ENCODE data around the gene SOBP.
"Not testable (repeated sequence)": the region's sequence is repeated elsewhere in the genome, so short reads cannot be mapped to it uniquely, and the experiment has no call there.

SOBP gene

DNA sequence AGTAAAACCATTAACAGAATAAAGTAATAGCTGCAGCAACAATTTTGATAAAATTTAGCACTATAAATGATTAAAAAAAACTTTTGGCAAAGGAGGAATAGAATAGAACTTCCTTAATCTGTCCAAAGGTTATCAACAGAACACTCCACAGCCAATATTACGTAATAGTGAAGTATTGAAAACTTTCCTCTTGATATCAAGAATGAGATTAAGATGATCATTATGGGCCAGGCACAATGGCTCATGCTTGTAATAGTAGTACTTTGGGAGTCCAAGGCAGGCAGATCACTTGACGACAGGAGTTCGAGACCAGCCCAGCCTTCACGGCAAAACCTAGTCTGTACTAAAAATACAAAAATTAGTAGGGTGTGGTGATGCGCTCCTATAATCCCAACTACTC, 26.0 kb downstream of the SOBP start:
- H3K36me3 ChIP-seq = peaks cover 15% of the 10 kb centered on the region

DNA sequence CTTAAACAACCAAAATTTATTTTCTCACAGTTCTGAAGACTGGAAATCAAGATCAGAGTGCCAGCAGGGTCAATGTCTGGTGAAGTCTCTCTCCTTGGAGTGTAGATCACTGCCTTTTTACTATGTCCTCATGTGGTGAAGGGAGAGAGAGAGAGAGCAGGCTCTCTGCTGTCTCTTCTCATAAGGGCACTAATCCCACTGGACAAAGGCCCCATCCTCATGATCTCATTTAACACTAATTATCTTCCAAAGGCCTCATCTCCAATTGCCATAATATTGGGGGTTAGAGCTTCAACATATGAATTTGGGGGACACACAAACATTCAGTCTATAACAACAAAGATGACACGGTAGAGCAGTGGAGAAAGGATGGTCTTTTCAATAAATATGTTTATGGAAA, 27.4 kb downstream of the SOBP start:
- Histone ChIP-seq H3K27me3 (no peaks in the 10 kb centered on the region), H3K36me3 (peaks cover 13% of the 10 kb centered on the region), H3K9me3 (no peaks in the 10 kb centered on the region; the same call in 1 of the 2 replicates), H3K4me3 (ENCODE audit: low read depth, low read length) (no peak overlapping the region), H3K4me1 (no peaks in the 10 kb centered on the region)
- TF ChIP-seq, protein P1, sequence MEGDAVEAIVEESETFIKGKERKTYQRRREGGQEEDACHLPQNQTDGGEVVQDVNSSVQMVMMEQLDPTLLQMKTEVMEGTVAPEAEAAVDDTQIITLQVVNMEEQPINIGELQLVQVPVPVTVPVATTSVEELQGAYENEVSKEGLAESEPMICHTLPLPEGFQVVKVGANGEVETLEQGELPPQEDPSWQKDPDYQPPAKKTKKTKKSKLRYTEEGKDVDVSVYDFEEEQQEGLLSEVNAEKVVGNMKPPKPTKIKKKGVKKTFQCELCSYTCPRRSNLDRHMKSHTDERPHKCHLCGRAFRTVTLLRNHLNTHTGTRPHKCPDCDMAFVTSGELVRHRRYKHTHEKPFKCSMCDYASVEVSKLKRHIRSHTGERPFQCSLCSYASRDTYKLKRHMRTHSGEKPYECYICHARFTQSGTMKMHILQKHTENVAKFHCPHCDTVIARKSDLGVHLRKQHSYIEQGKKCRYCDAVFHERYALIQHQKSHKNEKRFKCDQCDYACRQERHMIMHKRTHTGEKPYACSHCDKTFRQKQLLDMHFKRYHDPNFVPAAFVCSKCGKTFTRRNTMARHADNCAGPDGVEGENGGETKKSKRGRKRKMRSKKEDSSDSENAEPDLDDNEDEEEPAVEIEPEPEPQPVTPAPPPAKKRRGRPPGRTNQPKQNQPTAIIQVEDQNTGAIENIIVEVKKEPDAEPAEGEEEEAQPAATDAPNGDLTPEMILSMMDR (IDR thresholded peaks at IDR 0.05; ENCODE audit: low read depth, low read length) = no peak
- DNase-seq = no peak

More for the DNA sequence above, 26.0 kb downstream of the SOBP start:
- no peaks in the 10 kb centered on the region for H3K27me3 ChIP-seq
- H3K4me3 ChIP-seq (ENCODE audit: low read depth, low read length) = no peak overlapping the region
- H3K9me3 ChIP-seq = no peaks in the 10 kb centered on the region; the same call in 1 of the 2 replicates
- peaks cover 4% of the 10 kb centered on the region; the same call in 1 of the 2 replicates for H3K4me1 ChIP-seq
- TF ChIP-seq, protein P1 (IDR thresholded peaks at IDR 0.05; ENCODE audit: low read depth, low read length) = no peak
- no peak for DNase-seq

DNA sequence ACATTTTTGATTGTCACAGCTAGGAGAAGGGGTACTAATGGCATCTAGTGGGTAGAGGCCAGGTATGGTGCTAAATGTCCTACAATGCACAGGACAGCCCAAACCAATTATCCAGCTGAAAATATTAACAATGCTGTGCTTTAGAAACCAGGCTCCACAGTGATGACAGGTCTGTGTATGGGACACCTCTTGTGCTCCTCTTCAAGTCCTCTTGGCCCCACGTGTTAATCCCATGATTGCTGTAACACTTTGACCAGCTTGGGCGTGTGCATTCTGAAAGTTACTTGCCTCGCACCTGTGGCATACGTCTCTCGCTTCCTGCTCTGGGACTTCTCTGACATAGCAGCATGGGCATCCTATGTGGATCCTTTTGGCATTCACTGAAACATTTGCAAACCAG, 29.3 kb downstream of the SOBP start:
- not testable (repeated sequence) for H3K9me3 ChIP-seq; DNase-seq; H3K4me1 ChIP-seq; H3K27me3 ChIP-seq; H3K4me3 ChIP-seq (ENCODE audit: low read depth, low read length)
- peaks cover 10% of the 10 kb centered on the region for H3K36me3 ChIP-seq

DNA sequence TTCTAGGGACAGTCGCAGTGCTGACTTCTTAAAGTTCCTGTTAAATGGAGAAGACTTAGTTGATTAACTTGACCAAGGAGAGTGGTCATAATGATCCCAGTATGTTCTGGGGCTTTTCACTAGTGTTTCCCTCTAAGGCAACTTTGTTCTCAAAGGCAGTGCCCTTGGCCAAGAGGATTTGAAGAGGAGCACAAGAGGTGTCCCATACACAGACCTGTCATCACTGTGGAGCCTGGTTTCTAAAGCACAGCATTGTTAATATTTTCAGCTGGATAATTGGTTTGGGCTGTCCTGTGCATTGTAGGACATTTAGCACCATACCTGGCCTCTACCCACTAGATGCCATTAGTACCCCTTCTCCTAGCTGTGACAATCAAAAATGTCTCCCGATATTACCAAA, 30.8 kb downstream of the SOBP start:
- not testable (repeated sequence) for H3K4me3 ChIP-seq (ENCODE audit: low read depth, low read length); H3K9me3 ChIP-seq; H3K4me1 ChIP-seq; H3K27me3 ChIP-seq; DNase-seq
- H3K36me3 ChIP-seq = peaks cover 13% of the 10 kb centered on the region

DNA sequence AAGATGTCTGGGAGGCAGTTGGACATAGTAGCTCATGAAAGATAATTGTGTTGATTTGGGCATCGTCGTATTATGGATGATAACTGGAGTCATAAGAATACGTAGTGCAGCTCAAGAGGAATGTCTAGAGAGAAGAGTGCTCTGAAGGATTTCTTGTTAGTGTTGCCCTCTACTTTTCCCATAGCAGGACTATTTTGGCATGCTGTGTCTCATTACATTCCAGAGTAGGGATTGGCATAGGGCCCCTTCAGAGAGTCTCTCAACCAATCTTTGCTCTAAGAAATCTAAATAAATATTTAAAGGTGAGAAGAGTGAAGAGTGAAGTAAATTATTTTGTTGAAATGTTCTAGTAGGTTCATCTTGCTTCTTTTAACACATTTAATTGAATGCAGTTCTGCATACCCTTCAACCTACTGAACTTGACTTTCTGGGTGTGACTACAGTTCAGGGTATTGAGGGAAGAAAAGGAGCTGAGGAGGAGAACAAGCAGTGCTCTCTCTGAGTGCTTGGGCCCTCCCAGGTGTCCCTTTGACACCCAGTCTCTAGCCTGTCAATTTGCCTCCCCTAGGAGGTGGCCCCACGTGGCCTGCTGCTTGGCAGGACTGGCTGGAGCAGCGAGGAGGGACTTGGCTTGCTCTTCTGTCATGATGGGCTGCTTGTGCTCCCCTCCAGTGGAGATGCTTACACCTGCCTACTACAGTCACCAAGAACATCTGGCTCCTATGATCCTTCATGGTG, 33.3 kb downstream of the SOBP start:
- DNase-seq = no peak

DNA sequence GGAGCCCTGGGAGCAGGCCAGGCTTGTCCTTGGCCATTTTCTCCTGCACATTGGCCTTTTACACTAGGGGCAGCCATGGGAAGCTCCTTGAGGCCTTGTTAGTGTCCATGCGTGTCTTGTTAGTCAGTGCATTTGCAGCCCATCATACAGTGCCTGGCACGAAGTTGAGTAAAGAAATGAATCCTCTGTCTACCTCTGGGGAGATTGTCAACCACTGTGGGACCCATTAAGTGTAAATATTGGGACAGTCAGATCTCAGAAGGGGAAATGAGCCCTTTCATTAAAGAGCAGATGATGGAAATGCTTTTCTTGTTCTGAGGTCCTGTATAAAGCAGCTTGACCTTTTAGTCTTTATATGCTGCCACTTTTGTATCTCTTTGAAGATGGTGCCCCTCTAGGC, 33.9 kb downstream of the SOBP start:
- no peak overlapping the region for H3K4me3 ChIP-seq (ENCODE audit: low read depth, low read length)
- H3K36me3 ChIP-seq = peaks cover 10% of the 10 kb centered on the region
- TF ChIP-seq, protein P1 (IDR thresholded peaks at IDR 0.05; ENCODE audit: low read depth, low read length) = no peak
- H3K9me3 ChIP-seq = no peaks in the 10 kb centered on the region
- no peaks in the 10 kb centered on the region for H3K27me3 ChIP-seq
- peaks cover 3% of the 10 kb centered on the region; the same call in 1 of the 2 replicates for H3K4me1 ChIP-seq
- DNase-seq = no peak

More for the DNA sequence above, 33.3 kb downstream of the SOBP start:
- peaks cover 10% of the 10 kb centered on the region for H3K36me3 ChIP-seq
- H3K4me3 ChIP-seq (ENCODE audit: low read depth, low read length) = no peak overlapping the region
- TF ChIP-seq, protein P1 (IDR thresholded peaks at IDR 0.05; ENCODE audit: low read depth, low read length) = no peak
- peaks cover 3% of the 10 kb centered on the region; the same call in 1 of the 2 replicates for H3K4me1 ChIP-seq
- no peaks in the 10 kb centered on the region for H3K27me3 ChIP-seq
- no peaks in the 10 kb centered on the region for H3K9me3 ChIP-seq

DNA sequence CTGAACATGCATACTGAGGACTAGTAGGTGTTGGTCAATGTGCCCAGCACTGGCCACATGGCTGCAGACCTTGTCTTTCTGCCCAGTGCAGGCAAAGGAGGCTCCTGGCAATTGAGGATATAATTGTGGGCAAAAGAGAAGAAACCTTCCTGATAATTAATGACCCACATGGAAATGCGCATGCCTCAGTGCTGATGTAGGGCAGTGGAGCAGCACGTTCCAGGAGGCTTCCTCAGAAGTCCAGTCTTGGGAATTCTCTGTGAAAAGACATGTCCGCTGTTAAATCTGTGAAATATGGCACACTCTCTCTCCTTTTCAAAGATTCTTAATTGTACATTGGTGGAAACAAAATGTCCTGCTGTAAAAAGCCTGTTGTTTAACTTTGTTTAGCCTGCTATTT, 34.7 kb downstream of the SOBP start:
- H3K36me3 ChIP-seq = peaks cover 10% of the 10 kb centered on the region
- TF ChIP-seq, protein P1 (IDR thresholded peaks at IDR 0.05; ENCODE audit: low read depth, low read length) = no peak
- no peaks in the 10 kb centered on the region for H3K27me3 ChIP-seq
- peaks cover 3% of the 10 kb centered on the region; the same call in 1 of the 2 replicates for H3K4me1 ChIP-seq
- no peaks in the 10 kb centered on the region for H3K9me3 ChIP-seq
- no peak overlapping the region for H3K4me3 ChIP-seq (ENCODE audit: low read depth, low read length)
- no peak for DNase-seq
